GM12873 (cell line): ENCODE measurements around the gene SHISA4.

Source experiments
- TF ChIP-seq, protein P1 (sequence below): IDR thresholded peaks from 2 replicates; pipeline ENCODE4 v1.5.1; 2012; ENCODE audit warnings: low read depth, mild to moderate bottlenecking, moderate library complexity, low read length, control low read depth; ENCODE audit not compliant: insufficient read depth; ENCODE audit errors: missing control alignments

The SHISA4 gene

DNA sequence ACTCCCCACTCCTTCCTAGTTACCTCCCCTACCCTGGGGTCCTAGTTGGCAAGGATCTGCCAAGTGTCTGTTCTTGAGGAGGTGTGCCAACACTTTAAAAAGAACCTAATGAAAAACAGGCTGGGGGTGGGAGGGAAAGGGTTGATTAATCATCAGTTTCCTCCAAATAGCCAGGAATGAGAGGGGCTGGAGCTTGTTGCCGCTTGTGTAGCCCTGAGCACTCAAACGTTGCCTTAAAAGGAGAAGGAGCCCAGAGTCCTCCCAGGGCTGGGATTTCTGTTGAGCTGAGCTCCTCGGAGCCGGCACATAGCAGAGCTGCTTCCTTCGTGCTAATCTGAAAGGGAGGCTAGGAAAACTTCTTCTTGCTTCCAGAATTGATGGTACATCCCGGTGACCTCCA, 15.9 kb downstream of the SHISA4 start:
- TF ChIP-seq, protein P1, sequence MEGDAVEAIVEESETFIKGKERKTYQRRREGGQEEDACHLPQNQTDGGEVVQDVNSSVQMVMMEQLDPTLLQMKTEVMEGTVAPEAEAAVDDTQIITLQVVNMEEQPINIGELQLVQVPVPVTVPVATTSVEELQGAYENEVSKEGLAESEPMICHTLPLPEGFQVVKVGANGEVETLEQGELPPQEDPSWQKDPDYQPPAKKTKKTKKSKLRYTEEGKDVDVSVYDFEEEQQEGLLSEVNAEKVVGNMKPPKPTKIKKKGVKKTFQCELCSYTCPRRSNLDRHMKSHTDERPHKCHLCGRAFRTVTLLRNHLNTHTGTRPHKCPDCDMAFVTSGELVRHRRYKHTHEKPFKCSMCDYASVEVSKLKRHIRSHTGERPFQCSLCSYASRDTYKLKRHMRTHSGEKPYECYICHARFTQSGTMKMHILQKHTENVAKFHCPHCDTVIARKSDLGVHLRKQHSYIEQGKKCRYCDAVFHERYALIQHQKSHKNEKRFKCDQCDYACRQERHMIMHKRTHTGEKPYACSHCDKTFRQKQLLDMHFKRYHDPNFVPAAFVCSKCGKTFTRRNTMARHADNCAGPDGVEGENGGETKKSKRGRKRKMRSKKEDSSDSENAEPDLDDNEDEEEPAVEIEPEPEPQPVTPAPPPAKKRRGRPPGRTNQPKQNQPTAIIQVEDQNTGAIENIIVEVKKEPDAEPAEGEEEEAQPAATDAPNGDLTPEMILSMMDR = no peak

DNA sequence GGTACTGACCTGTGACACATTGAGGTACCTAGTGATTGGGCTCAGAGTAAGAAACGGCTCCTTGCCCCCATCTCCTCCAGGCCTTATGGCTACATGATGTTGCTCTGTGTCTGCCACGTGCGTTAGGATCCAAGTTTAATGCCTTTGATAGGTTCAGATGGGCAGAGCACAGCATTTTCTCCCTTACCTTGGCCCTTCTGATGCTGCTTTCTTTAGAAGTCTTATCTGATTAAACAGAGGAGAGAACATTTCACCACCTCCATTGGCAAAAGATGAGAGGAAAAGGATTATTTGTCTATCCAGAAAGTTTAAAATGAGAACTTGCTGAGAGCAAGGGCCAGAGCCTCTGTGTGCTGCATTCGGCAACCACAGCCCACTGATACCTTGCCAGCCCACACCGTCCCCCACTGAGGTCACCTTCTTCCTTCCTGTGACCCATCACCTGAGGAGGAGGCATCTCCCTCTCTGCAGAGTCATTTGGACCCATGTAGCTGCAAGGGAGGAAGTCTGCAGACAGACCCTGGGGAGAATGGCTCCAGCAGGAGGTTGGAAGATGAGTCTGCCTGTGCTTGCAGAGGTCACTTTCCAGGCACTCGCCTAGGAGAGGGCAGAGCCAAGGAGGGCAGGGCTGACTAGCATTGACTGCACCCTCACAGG, 16.7 kb downstream of the SHISA4 start:
- TF ChIP-seq, protein P1 = no peak

DNA sequence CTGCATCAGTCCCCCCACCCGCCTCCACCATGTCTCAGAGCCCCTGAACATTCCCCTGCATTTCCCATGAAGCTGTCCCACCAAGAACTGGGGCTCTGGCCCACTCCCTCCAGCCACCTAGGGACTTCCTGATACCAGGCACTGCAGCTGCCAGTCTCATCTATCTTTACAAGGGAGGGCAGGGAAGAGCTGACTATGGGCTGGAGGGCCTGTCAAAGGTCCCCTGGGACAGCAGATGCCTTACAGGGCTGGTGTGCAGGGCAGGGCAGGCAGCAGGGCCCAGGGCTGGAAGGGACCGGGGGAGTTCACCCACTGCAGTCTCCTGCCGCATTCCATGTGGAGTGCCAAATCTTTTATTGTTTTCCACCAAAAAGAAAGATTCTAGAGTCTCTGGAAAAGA, 17.6 kb downstream of the SHISA4 start:
- TF ChIP-seq, protein P1 = no peak

DNA sequence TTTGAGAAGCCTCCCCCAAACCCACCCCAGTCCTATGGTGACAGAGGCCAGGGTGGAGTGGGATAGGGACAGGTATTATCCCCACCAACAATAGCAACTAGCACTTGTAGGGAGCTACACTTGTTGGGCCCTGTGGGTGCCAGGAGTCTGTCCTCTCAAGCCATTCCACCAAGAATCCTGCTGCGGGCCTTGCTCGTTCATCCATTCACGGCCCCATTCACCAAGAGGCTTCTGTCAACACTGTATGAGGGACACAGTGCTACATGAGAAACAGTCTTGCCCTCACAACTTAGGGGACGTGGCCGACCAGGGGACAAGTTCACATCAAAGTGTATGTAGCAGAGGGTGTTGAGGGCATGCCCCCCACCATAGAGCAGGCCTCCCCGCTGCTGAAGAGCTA, 18.9 kb downstream of the SHISA4 start:
- TF ChIP-seq, protein P1 = no peak

DNA sequence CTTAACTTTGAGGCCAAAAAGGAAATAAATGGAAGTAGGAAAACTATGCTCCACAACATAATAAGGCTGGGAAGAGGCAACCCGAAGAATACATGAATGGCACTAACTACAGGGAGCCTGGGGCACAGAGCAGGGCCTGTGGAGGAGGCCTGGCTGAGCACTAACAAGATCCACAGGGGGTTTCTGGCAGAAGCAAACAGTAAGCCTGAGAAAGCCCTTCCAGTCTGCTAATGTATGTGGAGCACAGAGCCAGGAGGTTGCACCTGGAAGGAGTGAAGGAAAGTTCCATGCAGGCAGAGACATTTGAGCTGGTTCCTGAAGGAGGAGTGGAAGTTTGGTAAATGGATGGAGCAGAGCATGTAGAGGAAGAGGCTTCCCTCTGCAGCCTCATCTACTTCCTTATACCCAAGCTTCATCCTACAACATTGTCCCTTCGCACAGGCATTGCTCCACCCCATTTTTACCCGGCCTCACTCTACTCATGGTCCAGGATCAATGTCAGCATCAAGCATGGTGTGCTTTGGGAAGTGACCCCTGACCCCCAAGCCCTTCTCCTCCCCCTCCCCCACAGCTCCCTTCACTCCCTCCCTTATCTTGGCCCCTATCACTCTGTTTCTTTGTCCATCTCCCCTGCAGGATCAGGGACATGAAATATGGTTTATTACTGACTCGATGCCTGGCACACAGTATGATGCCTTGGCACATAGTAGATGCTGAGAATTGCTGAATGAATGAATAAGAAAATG, 23.3 kb downstream of the SHISA4 start:
- TF ChIP-seq, protein P1 = no peak

DNA sequence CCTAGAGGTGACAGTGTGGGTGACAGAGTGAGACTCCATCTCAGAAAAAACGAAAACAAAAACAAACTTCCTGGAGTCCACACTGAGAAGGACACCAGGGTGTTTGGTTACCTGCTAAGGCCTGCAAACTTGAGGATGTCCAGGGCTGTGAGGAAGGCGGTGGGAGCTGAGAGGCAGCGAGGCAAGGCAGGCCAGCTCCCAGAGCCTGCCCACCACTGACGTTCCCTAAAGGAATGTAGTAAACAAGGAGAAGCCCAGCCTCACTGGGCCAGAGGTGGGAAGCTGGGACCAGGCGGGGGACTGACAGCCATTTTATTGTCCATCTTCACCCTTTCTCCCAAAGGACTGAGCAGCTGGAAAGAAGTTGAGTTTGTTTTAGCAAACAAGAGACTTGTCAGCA, 24.1 kb downstream of the SHISA4 start:
- TF ChIP-seq, protein P1 = no peak

DNA sequence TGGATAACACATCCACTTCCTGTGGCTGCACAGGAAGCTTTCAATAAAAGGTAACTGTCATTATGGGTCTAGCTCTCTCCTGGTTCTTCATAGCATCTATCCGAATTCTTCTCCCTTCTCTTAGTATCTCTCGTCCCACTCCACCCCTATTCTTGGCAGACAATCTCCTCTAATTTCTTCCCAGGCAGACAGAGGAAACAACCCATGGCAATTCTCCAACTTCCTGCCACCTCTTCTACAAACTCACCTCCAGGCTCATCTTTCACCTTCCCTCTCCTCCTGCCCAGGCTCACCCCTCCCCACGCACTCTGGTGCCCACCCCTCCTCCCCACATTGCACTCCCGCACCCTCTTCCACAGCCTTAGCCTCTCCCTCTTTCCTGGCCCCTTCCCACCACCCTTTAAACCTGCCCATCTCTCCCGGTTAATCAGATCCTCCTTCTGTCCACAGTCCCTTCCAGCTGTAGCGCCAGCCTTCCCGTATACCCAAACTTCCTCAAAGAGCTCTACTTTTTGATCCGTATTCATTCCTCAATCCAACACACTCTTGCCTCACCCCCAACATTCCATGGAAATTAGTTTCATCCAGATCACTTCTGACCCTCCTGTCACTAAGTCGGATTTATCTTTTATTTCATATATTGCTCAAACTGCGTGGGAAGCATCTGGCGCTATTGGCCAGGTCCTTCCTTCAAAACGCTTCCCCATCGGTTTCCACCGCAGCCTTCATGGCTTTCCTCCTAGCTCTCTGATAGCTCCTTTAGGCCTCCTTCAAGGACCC, 25.9 kb downstream of the SHISA4 start:
- TF ChIP-seq, protein P1 = no peak
